NCI-H345 treated with DMSO at 0.1 percent for 48 hours (cell line): ENCODE data around the gene SNX3.
"Not testable (repeated sequence)": the region's sequence is repeated elsewhere in the genome, so short reads cannot be mapped to it uniquely, and the experiment has no call there.

Experiments used
- DNase-seq: peaks from one replicate; lab custom pipeline; 2025; ENCODE audit not compliant: unreplicated experiment; lab: John Stamatoyannopoulos, UW

The SNX3 gene

GRCh38 chr6:108260809-108261569 lies at the start of gene SNX3:
Gene SNX3 (minus strand): TSS chr6:108261040. CDS start chr6:108260921, 119 bp downstream.
- peak; percentile 91 for DNase-seq

GRCh38 chr6:108309844-108310243 lies 49.0 kb upstream of the SNX3 start:
- no peak for DNase-seq

GRCh38 chr6:108308641-108309040 lies 47.8 kb upstream of the SNX3 start:
- not testable (repeated sequence) for DNase-seq

- no peak for DNase-seq
These were observed 43.8 kb upstream of the SNX3 start for GRCh38 chr6:108304646-108305045.

GRCh38 chr6:108302386-108302785 lies 41.5 kb upstream of the SNX3 start:
- DNase-seq: no peak

GRCh38 chr6:108295676-108296075 lies 34.8 kb upstream of the SNX3 start:
- no peak for DNase-seq

GRCh38 chr6:108294727-108295625 lies 34.1 kb upstream of the SNX3 start, which contains the start of gene AFG1L:
Gene AFG1L (plus strand): TSS chr6:108295054. CDS start chr6:108295080, 26 bp downstream.
- peak; percentile 89 for DNase-seq

GRCh38 chr6:108294297-108294726 lies 33.5 kb upstream of the SNX3 start:
- no peak for DNase-seq

GRCh38 chr6:108293527-108294296 lies 32.9 kb upstream of the SNX3 start:
- no peak for DNase-seq

GRCh38 chr6:108292561-108292960 lies 31.7 kb upstream of the SNX3 start:
- DNase-seq: not testable (repeated sequence)

- no peak for DNase-seq
These were observed 30.3 kb upstream of the SNX3 start for GRCh38 chr6:108291091-108291490.

GRCh38 chr6:108288742-108289141 lies 27.9 kb upstream of the SNX3 start:
- no peak for DNase-seq

GRCh38 chr6:108287373-108287772 lies 26.5 kb upstream of the SNX3 start:
- no peak for DNase-seq

- no peak for DNase-seq
These were observed 25.5 kb upstream of the SNX3 start for GRCh38 chr6:108286366-108286765.

GRCh38 chr6:108285381-108285780 lies 24.5 kb upstream of the SNX3 start:
- DNase-seq: no peak

GRCh38 chr6:108277831-108278230 lies 17.0 kb upstream of the SNX3 start:
- DNase-seq: no peak

- DNase-seq: no peak
These were observed 16.5 kb upstream of the SNX3 start for GRCh38 chr6:108277295-108277694.

GRCh38 chr6:108275976-108276375 lies 15.1 kb upstream of the SNX3 start:
- no peak for DNase-seq

- DNase-seq: no peak
These were observed 13.7 kb upstream of the SNX3 start for GRCh38 chr6:108274546-108274945.

GRCh38 chr6:108269955-108270354 lies 9.1 kb upstream of the SNX3 start:
- DNase-seq: not testable (repeated sequence)

GRCh38 chr6:108268845-108269244 lies 8.0 kb upstream of the SNX3 start:
- DNase-seq: no peak
